Gastroesophageal sphincter (tissue), 3 donors: ENCODE results near the gene SECTM1.

Source experiments
- CTCF ChIP-seq, 4 experiments: fragments of 200-600 bp in 2 of 4; fragments of 450-650 bp in 2 of 4; sonication (generic) in 1 of 4; IDR thresholded peaks; one replicate each; pipeline ENCODE4 v1.5.1; 2017 to 2019; ENCODE audit warnings: antibody characterized with exemption in 4 of 4, mild to moderate bottlenecking in 2 of 4, moderate library complexity in 2 of 4
- POLR2A ChIP-seq, 2 donors: fragments of 450-650 bp; IDR thresholded peaks; one replicate each; pipeline ENCODE4 v1.6.1; 2017; ENCODE audit warnings: antibody characterized with exemption in 2 of 2, mild to moderate bottlenecking in 2 of 2, moderate library complexity in 1 of 2
- POLR2AphosphoS5 ChIP-seq: sonication (generic); formaldehyde crosslinking; IDR thresholded peaks from one replicate; pipeline ENCODE4 v1.6.1; 2017; ENCODE audit warnings: antibody characterized with exemption

- TF ChIP-seq POLR2AphosphoS5 (no peak), CTCF (IDR thresholded peaks at IDR 0.05) (no peak), POLR2A (IDR thresholded peaks at IDR 0.05) (no peak)
Observed at GRCh38 chr17:82353484-82353883, 19.9 kb upstream of the SECTM1 start.
